Epithelial cell of proximal tubule (primary cell): Measurements from ENCODE around the gene RHBDF2. TPM values are rescaled to one million over a fixed set of nuclear protein-coding genes. Genes with fewer than 3 reads are reported as not detected.

Experiments used
- DNase-seq: peaks from one replicate; pipeline ENCODE4 v3.0.0-alpha.2; 2011; ENCODE audit warnings: low read depth
- H3K4me3 ChIP-seq: 2 replicates; pipeline ENCODE4 v1.5.1; 2011; ENCODE audit warnings: low read depth, mild to moderate bottlenecking, low read length
- total RNA-seq: library from RNA; depleted of rRNA; stranded (reverse); fragments of >200 nt; gene quantifications from 2 replicates; pipeline ENCODE4 v1.2.3, GENCODE V29; 2015
- TF ChIP-seq, protein P1 (sequence below): conservative IDR thresholded peaks from 2 replicates; pipeline ENCODE4 v1.5.1; 2012; ENCODE audit warnings: low read depth, mild to moderate bottlenecking, low read length

RHBDF2 gene
- total RNA-seq, 1 donor from 2014 or later, result 101 TPM

DNA sequence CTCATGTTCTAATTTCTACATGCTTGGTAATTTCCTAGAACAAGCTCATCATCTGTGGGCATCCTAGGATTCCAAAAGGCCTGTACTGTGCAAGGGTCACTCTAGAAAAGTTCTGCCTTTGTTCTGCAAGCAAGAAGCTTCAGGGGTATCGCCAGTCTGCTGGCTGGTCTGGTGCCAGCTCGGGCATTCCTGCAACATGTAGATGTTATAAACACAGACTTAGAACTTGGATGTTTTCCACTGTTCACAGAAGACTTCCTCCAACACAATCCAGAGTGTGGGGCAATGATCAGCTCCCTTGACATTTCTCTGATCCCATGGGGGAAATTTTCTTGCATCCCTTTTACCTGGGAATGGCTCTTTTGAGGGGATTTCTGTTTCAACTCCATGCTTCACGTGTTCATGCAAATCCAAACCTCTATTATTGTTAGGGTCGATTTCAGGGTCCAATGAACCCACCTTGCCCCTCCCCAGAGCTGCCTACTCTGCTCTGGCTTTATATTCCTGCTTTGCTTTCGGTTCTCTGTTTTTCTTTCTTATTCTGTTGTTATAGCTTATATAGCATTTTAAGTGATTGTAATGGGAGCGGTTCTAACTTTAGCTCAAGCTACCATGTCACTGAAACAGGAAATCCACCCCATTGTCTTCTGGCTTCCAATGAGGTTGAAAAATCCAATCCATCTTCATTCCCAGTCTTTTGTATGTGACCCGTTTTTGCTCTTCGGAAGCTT is 73.6 kb downstream of the RHBDF2 start:
- H3K4me3 ChIP-seq, result no peak overlapping the region
- TF ChIP-seq, protein P1, sequence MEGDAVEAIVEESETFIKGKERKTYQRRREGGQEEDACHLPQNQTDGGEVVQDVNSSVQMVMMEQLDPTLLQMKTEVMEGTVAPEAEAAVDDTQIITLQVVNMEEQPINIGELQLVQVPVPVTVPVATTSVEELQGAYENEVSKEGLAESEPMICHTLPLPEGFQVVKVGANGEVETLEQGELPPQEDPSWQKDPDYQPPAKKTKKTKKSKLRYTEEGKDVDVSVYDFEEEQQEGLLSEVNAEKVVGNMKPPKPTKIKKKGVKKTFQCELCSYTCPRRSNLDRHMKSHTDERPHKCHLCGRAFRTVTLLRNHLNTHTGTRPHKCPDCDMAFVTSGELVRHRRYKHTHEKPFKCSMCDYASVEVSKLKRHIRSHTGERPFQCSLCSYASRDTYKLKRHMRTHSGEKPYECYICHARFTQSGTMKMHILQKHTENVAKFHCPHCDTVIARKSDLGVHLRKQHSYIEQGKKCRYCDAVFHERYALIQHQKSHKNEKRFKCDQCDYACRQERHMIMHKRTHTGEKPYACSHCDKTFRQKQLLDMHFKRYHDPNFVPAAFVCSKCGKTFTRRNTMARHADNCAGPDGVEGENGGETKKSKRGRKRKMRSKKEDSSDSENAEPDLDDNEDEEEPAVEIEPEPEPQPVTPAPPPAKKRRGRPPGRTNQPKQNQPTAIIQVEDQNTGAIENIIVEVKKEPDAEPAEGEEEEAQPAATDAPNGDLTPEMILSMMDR, result no peak
- peak; percentile 59 for DNase-seq

DNA sequence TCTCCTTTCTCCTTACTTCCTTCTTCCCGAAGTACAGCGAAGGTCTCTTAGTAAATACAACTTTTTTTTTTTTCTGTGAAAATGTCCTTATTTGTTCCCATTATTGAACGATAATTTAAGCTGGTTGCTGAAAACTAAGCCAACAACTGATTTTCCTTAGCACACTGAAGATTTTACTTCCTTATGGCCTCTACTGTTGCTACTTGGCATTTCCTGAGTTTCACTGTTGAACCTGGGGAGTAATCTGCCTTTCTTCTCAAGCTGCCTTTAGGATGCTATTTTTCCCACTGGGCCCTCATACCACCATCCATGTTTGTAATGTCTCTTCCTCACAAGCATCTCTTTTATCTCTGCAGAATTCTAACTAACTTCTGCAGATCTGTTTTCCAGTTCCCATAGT is 74.4 kb downstream of the RHBDF2 start:
- no peak for DNase-seq
- no peak overlapping the region for H3K4me3 ChIP-seq
- TF ChIP-seq, protein P1, result no peak

DNA sequence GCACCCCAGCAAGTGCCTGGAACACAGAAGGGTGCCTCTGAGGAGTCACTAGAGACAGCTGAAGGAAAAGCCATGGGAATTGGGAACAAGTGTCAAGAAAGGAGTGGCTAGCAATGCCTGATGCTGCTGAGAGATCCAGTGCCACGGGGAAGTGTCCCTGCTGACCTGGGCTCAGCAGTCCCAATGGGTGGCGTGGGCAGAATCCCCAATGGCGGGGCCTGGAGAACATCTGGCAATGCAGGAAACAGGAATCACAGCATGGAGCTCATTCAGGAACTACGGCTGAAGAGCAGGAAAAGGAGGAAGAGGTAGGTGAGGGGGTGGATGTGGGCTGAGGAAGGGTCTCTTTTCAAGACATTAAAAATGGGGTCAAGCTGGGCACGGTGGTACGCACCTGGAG is 78.4 kb downstream of the RHBDF2 start:
- TF ChIP-seq, protein P1, result no peak
- no peak overlapping the region for H3K4me3 ChIP-seq
- no peak for DNase-seq

DNA sequence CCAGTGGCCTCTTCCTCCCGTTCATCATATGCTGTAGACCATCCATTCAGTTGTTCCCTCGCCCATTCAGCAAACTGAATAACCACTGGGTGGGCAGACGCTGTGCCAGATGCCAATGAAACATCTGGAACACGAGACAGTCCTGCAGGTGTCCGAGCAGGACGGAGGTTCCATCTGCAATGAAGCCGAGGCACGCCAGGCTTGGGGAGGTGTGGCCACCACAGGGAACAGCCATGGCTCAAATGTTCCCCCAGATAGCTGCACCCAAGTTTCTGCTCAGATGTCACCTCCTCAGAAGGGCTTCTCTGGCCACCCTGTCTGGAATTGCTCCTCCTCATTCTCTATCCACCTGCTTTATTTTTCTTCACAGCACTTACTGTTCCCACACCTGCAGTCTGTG is 78.8 kb downstream of the RHBDF2 start:
- TF ChIP-seq, protein P1, result no peak
- H3K4me3 ChIP-seq, result no peak overlapping the region
- DNase-seq, result no peak

DNA sequence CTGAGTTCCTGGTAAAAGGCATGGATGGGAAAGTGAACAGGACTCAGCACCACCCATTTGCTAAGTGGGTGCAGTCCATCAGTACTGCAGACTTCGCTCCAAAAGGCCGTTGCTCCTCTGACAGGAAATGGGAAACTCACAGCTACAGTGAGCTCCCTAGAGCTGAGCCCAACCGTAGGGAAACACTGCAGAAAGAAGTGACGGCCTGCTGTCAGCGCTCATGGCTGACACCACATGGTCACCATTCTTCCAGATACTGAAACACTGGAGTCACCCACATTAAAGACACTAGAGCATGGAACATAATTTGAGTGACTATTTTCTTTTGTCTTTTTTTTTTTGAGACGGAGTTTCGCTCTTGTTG is 80.2 kb downstream of the RHBDF2 start:
- TF ChIP-seq, protein P1, result no peak
- no peak for DNase-seq
- no peak overlapping the region for H3K4me3 ChIP-seq

Other genes starting within 250 kb of the RHBDF2 start
- 24.5 and 26.3 TPM in 2 replicates for gene UBALD2, start 236.1 kb downstream of the RHBDF2 start, total RNA-seq
- gene QRICH2, start 193.1 kb downstream of the RHBDF2 start, total RNA-seq, result 0.69 and 2.0 TPM in 2 replicates
- 57.5 and 63.4 TPM in 2 replicates for gene PRPSAP1, start 147.5 kb downstream of the RHBDF2 start, total RNA-seq
- gene SPHK1, start 116.8 kb downstream of the RHBDF2 start, total RNA-seq, result 54.5 and 81.2 TPM in 2 replicates
- gene UBE2O, start 48.3 kb downstream of the RHBDF2 start, total RNA-seq, result 15.6 and 23.6 TPM in 2 replicates
- gene AANAT, start 33.8 kb downstream of the RHBDF2 start, total RNA-seq, result not detected in 2 replicates
- gene CYGB, start 36.3 kb upstream of the RHBDF2 start, total RNA-seq, result 10.2 and 49.9 TPM in 2 replicates
- gene PRCD, start 38.6 kb upstream of the RHBDF2 start, total RNA-seq, result 0.22 and 5.8 TPM in 2 replicates
- gene ST6GALNAC2, start 84.4 kb upstream of the RHBDF2 start, total RNA-seq, result 1.4 and 2.9 TPM in 2 replicates
- 0.36 and 0.52 TPM in 2 replicates for gene ST6GALNAC1, start 142.3 kb upstream of the RHBDF2 start, total RNA-seq
- gene MXRA7, start 209.5 kb upstream of the RHBDF2 start, total RNA-seq, result 147 and 167 TPM in 2 replicates
- gene JMJD6, start 225.2 kb upstream of the RHBDF2 start, total RNA-seq, result 30.2 and 41.2 TPM in 2 replicates
- gene METTL23, start 225.4 kb upstream of the RHBDF2 start, total RNA-seq, result 30.0 and 34.7 TPM in 2 replicates
- 275 and 497 TPM in 2 replicates for gene SRSF2, start 235.9 kb upstream of the RHBDF2 start, total RNA-seq
- gene MFSD11, start 236.7 kb upstream of the RHBDF2 start, total RNA-seq, result 12.4 and 13.5 TPM in 2 replicates